ENCODE measurements around the gene ETV6.
A peak's percentile ranks its signal among the peaks of the same experiment; 100 is the strongest.

The ETV6 gene

GRCh38 chr12:11710431-11710830 is 61.0 kb downstream of the ETV6 start:
- DNase-seq (ENCODE audit: low read depth in 2 of 2), result no peak
- TF ChIP-seq CTCF (IDR thresholded peaks at IDR 0.05; ENCODE audit: low read depth, low read length), result no peak
- H3K4me3 ChIP-seq (replicated peaks in 1 of 2; ENCODE audit: low read depth in 2 of 2, low read length in 2 of 2), result no peak overlapping the region

GRCh38 chr12:11710906-11711305 is 61.4 kb downstream of the ETV6 start:
- H3K4me3 ChIP-seq (replicated peaks in 1 of 2; ENCODE audit: low read depth in 2 of 2, low read length in 2 of 2), result no peak overlapping the region
- TF ChIP-seq CTCF (IDR thresholded peaks at IDR 0.05; ENCODE audit: low read depth, low read length), result no peak
- no peak for DNase-seq (ENCODE audit: low read depth in 2 of 2)

- TF ChIP-seq CTCF (IDR thresholded peaks at IDR 0.05; ENCODE audit: low read depth, low read length), result no peak
- H3K4me3 ChIP-seq (replicated peaks in 1 of 2; ENCODE audit: low read depth in 2 of 2, low read length in 2 of 2), result no peak overlapping the region
- peak; percentile 78 to 81 for DNase-seq (ENCODE audit: low read depth in 2 of 2)
Observed at GRCh38 chr12:11711651-11712327, 62.3 kb downstream of the ETV6 start.

DNA sequence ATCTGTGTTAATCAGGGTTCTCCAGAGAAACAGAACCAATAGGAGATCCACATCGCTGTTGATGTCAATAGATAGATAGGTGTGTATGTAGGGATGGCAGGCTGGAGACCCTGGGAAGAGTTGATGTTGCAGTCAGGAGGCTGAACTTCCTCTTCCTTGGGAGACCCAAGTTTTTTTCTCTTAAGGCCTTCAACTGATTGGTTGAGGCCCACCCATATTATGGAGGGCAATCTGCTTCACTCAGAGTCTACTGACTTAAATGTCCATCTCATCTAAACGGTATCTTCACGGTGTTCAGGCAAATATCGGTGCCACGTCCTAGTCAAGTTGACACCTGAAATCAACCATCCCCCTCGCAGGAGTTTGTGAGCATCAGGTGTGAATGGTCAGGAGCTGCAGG is 63.0 kb downstream of the ETV6 start:
- DNase-seq (ENCODE audit: low read depth in 2 of 2), result no peak
- H3K4me3 ChIP-seq (replicated peaks in 1 of 2; ENCODE audit: low read depth in 2 of 2, low read length in 2 of 2), result no peak overlapping the region
- TF ChIP-seq CTCF (IDR thresholded peaks at IDR 0.05; ENCODE audit: low read depth, low read length), result no peak

- no peak for DNase-seq (ENCODE audit: low read depth in 2 of 2)
- H3K4me3 ChIP-seq (replicated peaks in 1 of 2; ENCODE audit: low read depth in 2 of 2, low read length in 2 of 2), result no peak overlapping the region
- TF ChIP-seq CTCF (IDR thresholded peaks at IDR 0.05; ENCODE audit: low read depth, low read length), result no peak
Observed at GRCh38 chr12:11713202-11713601, 63.7 kb downstream of the ETV6 start.

- H3K4me3 ChIP-seq (replicated peaks in 1 of 2; ENCODE audit: low read depth in 2 of 2, low read length in 2 of 2), result no peak overlapping the region
- TF ChIP-seq CTCF (IDR thresholded peaks at IDR 0.05; ENCODE audit: low read depth, low read length), result no peak
- DNase-seq (ENCODE audit: low read depth in 2 of 2), result no peak
Observed at GRCh38 chr12:11714626-11715025, 65.2 kb downstream of the ETV6 start.

GRCh38 chr12:11715621-11716020 is 66.1 kb downstream of the ETV6 start:
- H3K4me3 ChIP-seq (replicated peaks in 1 of 2; ENCODE audit: low read depth in 2 of 2, low read length in 2 of 2), result no peak overlapping the region
- TF ChIP-seq CTCF (IDR thresholded peaks at IDR 0.05; ENCODE audit: low read depth, low read length), result no peak
- DNase-seq (ENCODE audit: low read depth in 2 of 2), result no peak

Measured in cardiac fibroblast (primary cell).